Activated CD4-positive, alpha-beta T cell treated with anti-CD3 and anti-CD28 coated beads, Interleukin-2, amount 10 ng/mL, durations not matched to agents 24 days and 14 days (primary cell): ENCODE measurements around the gene WDR48. TPM values are rescaled to one million over a fixed set of nuclear protein-coding genes. Genes with fewer than 3 reads are reported as not detected.

ENCODE experiments used
- DNase-seq: peaks from one replicate; pipeline ENCODE4 v3.0.0; 2022
- H3K27ac Mint-ChIP-seq: one replicate; pipeline ENCODE4 v1.8.0; 2022; ENCODE audit warnings: mild to moderate bottlenecking, mixed read lengths
- H3K27me3 Mint-ChIP-seq: one replicate; pipeline ENCODE4 v1.8.0; 2022; ENCODE audit warnings: mixed read lengths
- H3K36me3 Mint-ChIP-seq: one replicate; pipeline ENCODE4 v1.8.0; 2022; ENCODE audit warnings: low read depth, mild to moderate bottlenecking, mixed read lengths
- H3K4me1 Mint-ChIP-seq: one replicate; pipeline ENCODE4 v1.8.0; 2021; ENCODE audit warnings: mixed read lengths
- H3K4me3 Mint-ChIP-seq: one replicate; pipeline ENCODE4 v1.8.0; 2022; ENCODE audit warnings: mild to moderate bottlenecking, moderate library complexity, mixed read lengths
- H3K9me3 Mint-ChIP-seq: one replicate; pipeline ENCODE4 v1.8.0; 2021; ENCODE audit warnings: mixed read lengths
- intact Hi-C: fragments of 100-400 bp; cut with micrococcal nuclease; formaldehyde crosslinking; loops from one replicate; pipeline ENCODE4 v1.15.1; 2023
- total RNA-seq: library from RNA; stranded (reverse); gene quantifications from 2 replicates; pipeline ENCODE4 v1.2.3, GENCODE V29; 2022

The WDR48 gene
- total RNA-seq, 1 donor from 2014 or later: 35.4 TPM

DNA sequence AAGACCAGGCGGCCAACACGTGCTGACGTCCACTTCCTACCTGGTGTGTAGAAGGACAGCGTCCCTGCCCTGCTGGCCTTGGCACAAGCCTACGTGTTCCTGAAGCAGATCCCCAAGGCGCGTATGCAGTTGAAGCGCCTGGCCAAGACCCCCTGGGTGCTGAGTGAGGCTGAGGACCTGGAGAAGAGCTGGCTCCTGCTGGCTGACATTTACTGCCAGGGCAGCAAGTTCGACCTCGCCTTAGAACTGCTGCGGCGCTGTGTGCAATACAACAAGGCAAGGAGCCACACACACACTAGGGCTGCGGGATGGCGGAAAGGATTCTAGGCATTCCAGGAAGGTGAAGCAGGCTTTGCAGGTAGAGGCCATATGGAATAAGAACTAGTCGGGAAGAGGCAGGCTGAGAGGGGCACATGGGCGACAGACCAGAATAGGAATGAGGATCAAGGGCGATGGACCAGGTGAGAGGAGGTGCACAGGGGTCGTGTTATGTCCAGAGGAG lies 85.7 kb downstream of the WDR48 start:
- no peak for DNase-seq
- Mint-ChIP-seq H3K4me1 (peaks cover 20% of the 10 kb centered on the region), H3K27ac (no peak overlapping the region), H3K9me3 (no peaks in the 10 kb centered on the region), H3K4me3 (no peak overlapping the region), H3K36me3 (peaks cover 33% of the 10 kb centered on the region), H3K27me3 (no peaks in the 10 kb centered on the region)
- intact Hi-C loops: no loop called here

DNA sequence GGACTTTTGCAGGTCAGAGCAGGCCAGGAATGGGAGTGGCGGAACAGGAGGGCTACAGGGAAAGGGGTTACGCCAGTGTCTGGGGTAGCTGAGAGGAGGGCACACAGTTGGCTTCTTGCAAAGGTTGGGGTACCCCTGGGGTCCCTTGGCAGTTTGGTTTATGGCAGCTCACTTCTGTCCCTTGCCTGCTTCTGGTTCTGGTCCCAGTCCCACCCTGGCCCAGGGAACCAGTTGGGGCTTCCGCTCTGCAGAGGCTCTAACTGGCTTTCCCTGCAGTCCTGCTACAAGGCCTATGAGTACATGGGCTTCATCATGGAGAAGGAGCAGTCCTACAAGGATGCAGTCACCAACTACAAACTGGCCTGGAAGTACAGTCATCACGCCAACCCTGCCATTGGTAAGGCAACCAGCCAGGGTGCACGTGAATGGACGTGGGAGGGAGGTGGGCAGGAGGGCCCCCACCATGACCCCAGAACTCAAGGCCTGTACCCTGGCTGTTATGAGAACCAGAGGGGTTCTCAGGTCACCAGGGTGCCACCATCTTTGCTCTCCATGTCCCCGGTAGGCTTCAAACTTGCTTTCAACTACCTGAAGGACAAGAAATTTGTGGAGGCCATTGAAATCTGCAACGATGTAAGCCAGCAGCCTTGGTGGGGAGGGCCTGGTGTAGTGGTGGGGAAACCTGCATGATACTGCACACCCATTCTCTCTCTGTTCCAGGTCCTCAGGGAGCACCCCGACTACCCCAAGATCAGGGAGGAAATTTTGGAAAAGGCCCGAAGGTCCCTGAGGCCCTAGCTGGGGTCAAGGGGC lies 86.4 kb downstream of the WDR48 start:
- no peaks in the 10 kb centered on the region for H3K9me3 Mint-ChIP-seq
- DNase-seq: no peak
- H3K4me1 Mint-ChIP-seq: peaks cover 26% of the 10 kb centered on the region
- H3K27me3 Mint-ChIP-seq: no peaks in the 10 kb centered on the region
- intact Hi-C loops: no loop called here
- no peak overlapping the region for H3K4me3 Mint-ChIP-seq
- H3K27ac Mint-ChIP-seq: peak overlapping the region; percentile 60
- peaks cover 39% of the 10 kb centered on the region for H3K36me3 Mint-ChIP-seq

DNA sequence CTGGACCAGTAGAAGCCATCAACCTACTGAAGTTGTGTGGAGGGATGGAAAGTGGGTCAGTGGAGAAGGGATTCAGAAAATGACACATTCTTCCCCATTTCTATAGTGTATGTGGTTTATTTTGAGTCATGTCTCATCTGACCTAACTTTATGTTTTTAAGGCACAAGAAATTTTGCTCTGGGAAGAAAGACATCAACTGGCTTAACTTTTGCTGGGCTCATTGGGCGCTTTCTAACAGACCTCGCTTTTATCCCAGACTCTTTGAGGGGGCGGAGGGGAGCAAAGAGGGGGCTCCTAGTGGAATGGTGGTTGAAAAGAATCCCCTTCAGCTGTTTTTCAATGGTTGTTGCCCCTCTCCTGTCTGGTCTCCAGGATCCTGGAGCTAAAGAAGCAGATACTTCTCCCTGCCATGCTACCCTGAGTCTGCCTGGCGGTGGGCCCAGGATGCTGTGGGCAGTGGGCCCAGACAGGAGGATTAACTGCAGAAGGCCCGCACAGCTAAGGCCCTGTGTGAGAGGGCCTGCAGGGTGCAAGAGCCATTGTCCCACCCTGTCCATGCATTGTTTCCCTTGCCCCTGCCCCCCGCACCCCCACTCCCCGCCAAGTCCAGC lies 87.1 kb downstream of the WDR48 start:
- H3K4me1 Mint-ChIP-seq: peaks cover 26% of the 10 kb centered on the region
- H3K4me3 Mint-ChIP-seq: no peak overlapping the region
- DNase-seq: no peak
- H3K36me3 Mint-ChIP-seq: peaks cover 47% of the 10 kb centered on the region
- H3K9me3 Mint-ChIP-seq: no peaks in the 10 kb centered on the region
- intact Hi-C loops: no loop called here
- H3K27me3 Mint-ChIP-seq: no peaks in the 10 kb centered on the region
- H3K27ac Mint-ChIP-seq: peak overlapping the region; percentile 60

DNA sequence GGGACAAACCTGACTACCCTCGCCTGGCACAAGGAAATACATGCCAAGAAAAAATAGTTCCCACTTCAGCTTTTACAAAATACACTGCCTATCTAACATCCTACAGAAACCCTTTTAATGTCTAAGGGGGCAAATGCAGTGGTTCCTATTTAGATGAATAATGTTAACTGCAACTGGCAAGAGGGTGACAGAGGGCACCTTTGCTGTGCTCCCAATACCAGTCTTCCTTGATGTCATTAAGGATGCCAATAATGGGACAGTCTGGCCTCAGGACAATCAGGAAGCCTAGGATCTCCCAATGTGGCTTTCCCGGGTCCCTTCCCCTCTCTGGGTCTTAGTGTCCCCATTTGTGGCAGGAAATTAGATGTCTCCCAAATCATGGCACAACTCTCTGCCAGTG lies 87.6 kb downstream of the WDR48 start:
- no peaks in the 10 kb centered on the region for H3K27me3 Mint-ChIP-seq
- no peak overlapping the region for H3K4me3 Mint-ChIP-seq
- no peak for DNase-seq
- intact Hi-C loops: no loop called here
- peaks cover 52% of the 10 kb centered on the region for H3K36me3 Mint-ChIP-seq
- H3K4me1 Mint-ChIP-seq: peaks cover 27% of the 10 kb centered on the region
- H3K27ac Mint-ChIP-seq: peak overlapping the region; percentile 34
- no peaks in the 10 kb centered on the region for H3K9me3 Mint-ChIP-seq

DNA sequence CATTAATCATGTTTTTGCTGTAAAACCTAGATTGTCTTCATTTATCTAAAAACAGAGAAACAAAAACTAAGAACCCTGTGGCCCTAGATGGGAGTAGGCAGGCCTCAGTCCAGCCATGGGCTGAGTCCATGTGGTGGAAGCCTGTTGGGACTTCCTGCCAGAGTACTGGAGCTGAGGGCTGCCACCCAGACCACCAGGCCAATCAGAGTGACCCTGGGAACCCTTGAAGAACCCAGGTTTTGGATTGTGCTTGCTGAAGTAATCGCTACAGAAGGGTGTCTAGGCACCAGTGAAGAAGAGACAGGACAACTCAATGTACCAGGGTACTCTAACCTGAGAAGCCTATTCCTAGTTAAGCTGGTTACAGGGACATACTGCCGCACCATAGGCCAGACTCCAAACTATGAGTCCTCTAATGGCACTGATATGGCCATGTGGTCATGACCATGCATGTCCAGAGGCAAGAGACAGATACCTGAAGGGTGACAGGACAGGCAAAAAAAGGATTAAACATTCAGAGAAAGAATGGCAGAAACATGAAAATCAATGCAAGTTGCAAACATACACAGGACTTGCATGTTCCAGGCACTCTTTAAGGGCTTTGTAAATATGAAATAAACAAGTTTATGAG lies 88.6 kb downstream of the WDR48 start:
- H3K4me1 Mint-ChIP-seq: peaks cover 30% of the 10 kb centered on the region
- no peaks in the 10 kb centered on the region for H3K9me3 Mint-ChIP-seq
- peaks cover 59% of the 10 kb centered on the region for H3K36me3 Mint-ChIP-seq
- H3K27ac Mint-ChIP-seq: no peak overlapping the region
- H3K27me3 Mint-ChIP-seq: no peaks in the 10 kb centered on the region
- intact Hi-C loops: no loop called here
- no peak overlapping the region for H3K4me3 Mint-ChIP-seq
- DNase-seq: no peak

DNA sequence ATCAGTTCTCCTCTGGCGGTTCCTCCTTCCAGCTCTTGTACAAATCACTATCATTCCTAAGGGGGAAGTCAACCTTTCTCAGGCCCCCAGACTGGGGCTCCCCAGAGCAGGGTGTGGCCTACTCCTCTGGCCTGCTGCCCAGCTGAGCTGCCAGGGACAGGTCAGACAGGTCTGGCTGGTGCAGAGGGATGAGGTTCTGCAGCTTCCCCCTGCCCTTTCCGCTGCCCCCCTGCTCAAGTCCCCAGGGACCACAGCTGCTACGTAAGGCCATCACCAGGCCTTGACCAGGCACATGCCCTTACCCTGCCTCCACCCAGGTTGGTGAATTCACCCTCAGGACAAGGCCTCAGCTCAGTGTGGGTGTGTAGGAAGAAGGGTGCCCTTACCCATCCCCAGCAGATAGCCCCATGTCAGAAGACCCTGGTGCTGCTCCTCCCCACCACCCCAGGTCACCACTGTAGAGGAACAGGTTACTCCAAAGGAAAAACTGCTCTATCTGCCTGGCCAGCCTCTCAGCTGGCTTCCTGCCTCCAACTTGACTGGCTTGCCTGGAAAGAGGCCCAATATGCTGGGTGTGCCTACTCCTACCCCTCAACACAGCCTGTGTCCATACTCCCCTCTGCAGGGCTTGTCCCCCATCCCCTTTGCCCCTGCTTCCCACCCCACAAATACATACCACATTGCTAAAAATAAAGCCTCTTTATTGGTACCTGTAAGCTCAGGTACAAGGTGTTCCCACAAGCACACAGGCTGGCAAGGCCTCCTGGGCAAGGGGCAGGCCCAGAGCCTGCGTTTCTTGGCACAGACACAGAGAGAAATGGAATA lies 89.6 kb downstream of the WDR48 start:
- peaks cover 38% of the 10 kb centered on the region for H3K4me1 Mint-ChIP-seq
- no peak overlapping the region for H3K4me3 Mint-ChIP-seq
- peak overlapping the region; percentile 12 for H3K27ac Mint-ChIP-seq
- DNase-seq: no peak
- H3K36me3 Mint-ChIP-seq: peaks cover 67% of the 10 kb centered on the region
- H3K9me3 Mint-ChIP-seq: no peaks in the 10 kb centered on the region
- no peaks in the 10 kb centered on the region for H3K27me3 Mint-ChIP-seq
- intact Hi-C loops: no loop called here

DNA sequence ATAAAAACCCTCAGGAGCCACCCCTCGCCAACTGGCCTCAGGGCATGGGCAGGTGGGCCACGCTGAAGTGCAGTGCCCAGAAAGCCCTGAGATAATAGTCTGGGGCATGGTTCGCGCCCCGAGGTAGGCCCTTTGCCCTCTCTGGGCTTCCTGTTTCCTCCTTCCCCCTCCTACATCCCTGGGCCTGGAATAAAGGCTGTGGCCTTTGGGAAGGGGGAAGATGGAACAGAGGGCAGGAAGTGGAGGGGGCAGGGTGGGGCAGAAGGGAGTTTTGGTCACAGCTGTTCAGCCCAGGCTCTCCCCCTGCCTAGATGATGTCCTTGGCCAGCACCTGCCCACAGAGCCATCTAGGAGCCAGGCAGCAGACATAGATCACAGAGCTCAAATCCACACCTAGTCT lies 90.3 kb downstream of the WDR48 start:
- Mint-ChIP-seq H3K36me3 (peaks cover 69% of the 10 kb centered on the region), H3K4me1 (peaks cover 44% of the 10 kb centered on the region), H3K27me3 (no peaks in the 10 kb centered on the region), H3K27ac (no peak overlapping the region), H3K9me3 (no peaks in the 10 kb centered on the region), H3K4me3 (no peak overlapping the region)
- DNase-seq: no peak
- intact Hi-C loops: no loop called here

DNA sequence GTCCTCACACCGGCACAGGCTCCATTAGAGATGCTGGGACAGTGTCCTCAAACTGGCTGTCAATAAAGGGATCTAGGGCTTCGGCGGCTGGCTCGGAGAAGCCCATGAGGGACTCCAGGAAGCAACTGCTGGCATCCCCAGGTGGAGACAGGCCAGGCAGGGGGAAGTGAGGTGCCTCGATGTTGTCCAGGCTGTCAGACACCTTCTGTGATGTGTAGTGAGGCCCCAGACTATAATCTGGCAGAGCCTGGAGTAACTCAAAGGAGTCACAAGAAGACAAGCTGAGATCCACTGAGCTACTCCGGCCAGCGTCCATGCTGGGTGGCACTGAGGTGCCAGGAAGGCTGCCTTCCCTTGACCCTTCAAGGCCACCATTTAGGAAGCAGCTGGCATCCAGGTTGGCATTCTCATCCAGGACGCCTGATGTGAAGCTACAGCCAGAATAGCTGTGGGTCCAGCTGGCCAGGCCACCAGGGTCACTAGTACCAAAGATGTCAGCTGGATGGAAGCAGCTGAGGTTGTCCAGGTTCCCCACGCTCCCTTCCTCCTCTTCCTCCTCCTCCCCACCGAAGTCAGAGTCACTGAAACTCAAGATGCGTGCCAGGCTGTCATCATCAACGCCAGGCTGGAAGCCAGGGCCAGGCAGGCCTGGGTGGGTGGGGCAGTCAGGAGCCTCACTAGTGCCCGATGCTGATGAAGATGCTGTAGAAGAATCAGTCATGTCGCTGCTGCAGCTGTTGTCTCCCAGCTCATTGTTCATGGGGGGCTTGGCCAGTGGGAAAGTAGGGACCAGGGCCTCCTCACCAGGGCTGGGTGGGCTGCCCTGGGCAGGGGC lies 91.5 kb downstream of the WDR48 start:
- no peaks in the 10 kb centered on the region for H3K27me3 Mint-ChIP-seq
- no peaks in the 10 kb centered on the region for H3K9me3 Mint-ChIP-seq
- H3K36me3 Mint-ChIP-seq: peaks cover 72% of the 10 kb centered on the region
- no peak overlapping the region for H3K27ac Mint-ChIP-seq
- H3K4me1 Mint-ChIP-seq: peaks cover 55% of the 10 kb centered on the region
- intact Hi-C loops: no loop called here
- H3K4me3 Mint-ChIP-seq: no peak overlapping the region
- DNase-seq: no peak

- Mint-ChIP-seq H3K27me3 (no peaks in the 10 kb centered on the region), H3K4me3 (no peak overlapping the region), H3K9me3 (no peaks in the 10 kb centered on the region), H3K27ac (peak overlapping the region; percentile 62), H3K36me3 (peaks cover 77% of the 10 kb centered on the region), H3K4me1 (peaks cover 58% of the 10 kb centered on the region)
- no peak for DNase-seq
- intact Hi-C loops: no loop called here
Measured at GRCh38 chr3:39144095-39144747, 92.4 kb downstream of the WDR48 start.

DNA sequence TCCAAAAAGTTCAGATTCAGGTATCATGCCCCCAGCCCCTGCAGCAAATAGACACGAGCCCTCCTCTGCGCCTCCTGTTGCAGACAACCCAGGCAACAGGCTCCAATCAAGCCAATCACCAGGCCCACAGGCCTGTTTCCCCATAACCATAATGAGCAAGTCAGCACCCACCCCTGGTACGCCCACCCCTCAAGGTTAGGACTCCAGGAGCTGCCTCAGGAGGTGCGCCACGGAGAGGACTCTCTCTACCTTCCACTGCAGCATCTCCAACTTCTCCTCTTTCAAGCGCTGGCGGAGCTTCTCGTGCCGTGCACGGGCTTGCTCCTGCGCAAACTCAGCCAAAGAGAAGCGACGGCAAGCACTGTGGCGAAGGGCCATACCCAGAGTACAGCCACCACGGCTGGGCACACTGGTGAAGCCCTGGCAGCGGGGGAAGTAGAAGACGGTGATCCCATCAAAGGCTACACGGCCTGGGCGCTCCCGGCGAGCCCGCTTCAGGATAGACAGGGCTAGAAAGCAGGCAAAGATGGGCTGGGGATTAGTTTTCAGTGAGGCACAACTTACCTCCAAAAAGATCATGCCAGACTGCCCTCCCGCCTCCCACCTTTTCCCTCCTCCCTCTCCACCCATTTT lies 93.0 kb downstream of the WDR48 start:
- H3K4me3 Mint-ChIP-seq: no peak overlapping the region

DNA sequence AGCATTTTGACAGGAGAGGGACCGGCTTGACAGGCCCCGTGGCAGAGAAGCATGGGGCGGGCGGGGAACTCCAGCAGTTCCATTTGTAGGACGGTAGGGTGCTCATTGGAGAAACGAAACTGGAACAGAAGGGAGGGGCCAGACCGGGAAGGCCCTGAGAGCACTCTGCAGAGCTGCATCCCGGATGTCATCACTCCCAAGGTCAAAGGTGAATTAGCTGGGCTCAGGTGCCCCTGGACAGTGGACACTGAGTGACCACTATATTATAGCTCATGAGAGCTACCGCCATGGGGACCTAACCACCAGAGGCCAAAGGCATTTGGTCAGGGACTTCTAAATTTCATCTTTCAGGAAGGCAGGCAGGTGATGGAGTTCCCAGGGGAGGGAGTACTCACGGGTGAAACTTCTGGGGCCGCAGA lies 94.3 kb downstream of the WDR48 start:
- intact Hi-C loops: no loop called here

More for the DNA sequence above, 93.0 kb downstream of the WDR48 start:
- intact Hi-C loops: no loop called here
- Mint-ChIP-seq H3K27me3 (no peaks in the 10 kb centered on the region), H3K9me3 (no peaks in the 10 kb centered on the region), H3K4me1 (peaks cover 63% of the 10 kb centered on the region), H3K36me3 (peaks cover 83% of the 10 kb centered on the region), H3K27ac (peak overlapping the region; percentile 62)
- no peak for DNase-seq

More for the DNA sequence above, 94.3 kb downstream of the WDR48 start:
- peaks cover 85% of the 10 kb centered on the region for H3K36me3 Mint-ChIP-seq
- H3K4me3 Mint-ChIP-seq: peak overlapping the region; percentile 96
- H3K27me3 Mint-ChIP-seq: no peaks in the 10 kb centered on the region
- H3K27ac Mint-ChIP-seq: peak overlapping the region; percentile 100
- peak; percentile 58 for DNase-seq
- no peaks in the 10 kb centered on the region for H3K9me3 Mint-ChIP-seq
- H3K4me1 Mint-ChIP-seq: peaks cover 71% of the 10 kb centered on the region
